LNCAP (cell line): ENCODE measurements around the gene POMGNT1.

ENCODE experiments used
- TF ChIP-seq, protein P1 (sequence below): fragments of 450-650 bp; IDR thresholded peaks from 2 replicates; pipeline ENCODE4 v1.5.1; 2017; ENCODE audit warnings: mild to moderate bottlenecking

POMGNT1 gene

DNA sequence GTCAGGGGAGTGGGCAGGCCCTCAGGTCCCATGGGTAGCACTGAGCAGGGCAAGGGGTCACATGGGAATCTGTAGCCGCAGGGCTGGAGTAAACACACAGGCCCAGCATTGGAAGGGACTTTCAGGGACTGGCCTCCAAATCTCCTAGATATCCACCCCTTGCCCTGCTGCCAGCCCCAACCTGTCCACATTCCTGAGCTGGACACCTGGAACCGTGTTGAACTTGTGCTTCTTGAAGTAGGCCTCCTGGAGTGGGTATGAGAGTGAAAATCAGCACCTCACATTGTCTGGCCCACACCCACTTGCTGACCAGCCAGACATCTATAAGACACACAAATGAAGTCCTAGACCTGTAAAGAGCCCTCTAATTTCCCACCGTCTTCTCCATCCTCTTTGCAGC lies 7.7 kb downstream of the POMGNT1 start:
- TF ChIP-seq, protein P1, sequence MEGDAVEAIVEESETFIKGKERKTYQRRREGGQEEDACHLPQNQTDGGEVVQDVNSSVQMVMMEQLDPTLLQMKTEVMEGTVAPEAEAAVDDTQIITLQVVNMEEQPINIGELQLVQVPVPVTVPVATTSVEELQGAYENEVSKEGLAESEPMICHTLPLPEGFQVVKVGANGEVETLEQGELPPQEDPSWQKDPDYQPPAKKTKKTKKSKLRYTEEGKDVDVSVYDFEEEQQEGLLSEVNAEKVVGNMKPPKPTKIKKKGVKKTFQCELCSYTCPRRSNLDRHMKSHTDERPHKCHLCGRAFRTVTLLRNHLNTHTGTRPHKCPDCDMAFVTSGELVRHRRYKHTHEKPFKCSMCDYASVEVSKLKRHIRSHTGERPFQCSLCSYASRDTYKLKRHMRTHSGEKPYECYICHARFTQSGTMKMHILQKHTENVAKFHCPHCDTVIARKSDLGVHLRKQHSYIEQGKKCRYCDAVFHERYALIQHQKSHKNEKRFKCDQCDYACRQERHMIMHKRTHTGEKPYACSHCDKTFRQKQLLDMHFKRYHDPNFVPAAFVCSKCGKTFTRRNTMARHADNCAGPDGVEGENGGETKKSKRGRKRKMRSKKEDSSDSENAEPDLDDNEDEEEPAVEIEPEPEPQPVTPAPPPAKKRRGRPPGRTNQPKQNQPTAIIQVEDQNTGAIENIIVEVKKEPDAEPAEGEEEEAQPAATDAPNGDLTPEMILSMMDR: no peak

DNA sequence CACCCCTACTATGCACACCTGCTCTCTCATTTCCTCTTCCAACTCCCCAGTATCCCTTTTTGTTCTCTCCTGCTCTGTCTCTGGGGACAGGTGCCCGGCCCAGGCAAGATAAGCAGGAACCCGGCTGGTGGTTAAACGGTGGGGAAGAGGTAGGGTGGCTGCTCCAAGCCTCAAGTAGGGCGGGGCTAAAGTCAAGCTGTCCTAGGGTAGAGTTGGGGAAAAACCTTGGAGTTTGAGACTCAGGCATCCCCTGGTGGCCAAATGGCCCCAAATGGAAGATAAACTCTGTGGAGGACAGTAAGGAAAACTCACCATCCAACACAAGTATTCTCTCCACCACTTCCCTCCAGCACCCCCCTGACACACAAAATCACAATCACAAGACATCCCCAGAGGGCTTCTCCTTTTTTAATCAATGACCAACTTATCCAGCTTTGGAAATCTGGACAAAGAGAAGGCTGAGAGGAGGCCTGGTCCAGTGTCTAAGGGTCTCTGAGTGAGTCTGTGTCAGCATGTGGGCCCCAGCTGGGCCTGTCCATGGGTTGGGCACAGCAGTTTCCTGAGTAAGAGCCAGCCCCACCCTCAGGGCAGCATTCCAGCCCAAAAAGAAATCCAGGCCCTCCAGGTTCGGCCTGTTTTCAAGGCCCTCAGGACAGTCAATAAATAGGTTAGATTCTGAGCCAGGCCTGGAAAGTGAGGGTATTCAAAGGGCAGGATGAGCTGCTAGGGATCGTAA lies 9.8 kb downstream of the POMGNT1 start:
- TF ChIP-seq, protein P1: no peak

DNA sequence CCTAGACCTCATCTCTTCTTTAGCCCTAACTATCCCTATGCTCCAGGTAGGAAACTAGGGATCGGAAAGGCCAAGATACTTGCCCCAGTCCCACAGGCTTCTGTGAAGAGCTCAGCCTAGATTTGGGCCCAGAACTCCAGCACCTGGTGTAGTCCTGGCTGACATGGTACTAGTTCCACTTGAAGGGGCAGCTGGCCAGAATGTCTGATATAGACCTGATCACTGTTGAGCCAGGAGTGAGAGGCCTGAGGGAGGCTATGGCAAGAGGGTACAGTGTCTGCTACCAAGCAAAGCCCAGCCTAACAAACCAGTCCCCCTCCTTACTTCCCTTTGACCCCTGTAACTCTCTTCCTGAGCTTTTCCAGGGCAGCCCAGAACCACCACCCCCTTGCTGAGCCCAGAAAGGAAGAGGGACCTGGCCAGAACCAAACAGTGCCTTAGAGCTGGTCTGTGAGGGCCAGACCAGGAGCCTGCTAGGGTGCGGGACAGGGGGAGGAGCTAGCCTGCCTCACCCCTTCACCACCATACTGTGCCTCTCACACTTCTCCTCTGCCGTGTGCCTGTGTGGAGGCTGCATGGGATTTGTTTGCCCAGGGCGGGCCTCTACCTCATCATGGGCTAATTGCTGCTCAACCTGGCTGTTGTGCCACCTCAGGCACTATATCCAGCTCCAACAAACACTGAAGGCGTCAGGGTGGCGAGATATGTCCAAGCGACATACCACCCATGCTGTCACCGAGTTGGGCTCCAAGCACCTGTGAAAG lies 10.9 kb downstream of the POMGNT1 start:
- TF ChIP-seq, protein P1: no peak

DNA sequence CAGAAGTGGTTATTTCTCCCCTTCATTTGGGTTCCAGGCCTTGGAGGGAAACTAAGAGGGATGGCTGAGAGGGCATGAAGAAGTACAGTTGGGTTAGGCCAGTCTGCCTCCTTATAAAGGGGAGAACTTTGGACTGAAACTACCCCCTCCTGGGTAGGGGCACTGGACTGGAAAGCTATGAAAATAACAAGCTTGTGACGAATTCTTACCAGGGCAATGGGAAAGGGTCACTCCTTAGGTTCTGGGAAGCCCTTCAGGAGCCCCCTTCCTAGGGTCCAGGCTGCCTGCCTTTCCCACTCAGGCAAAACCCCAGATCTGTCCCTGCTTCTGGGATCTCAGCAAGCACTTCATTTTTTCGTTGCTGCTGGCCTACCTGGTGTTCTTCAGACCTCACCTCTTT lies 12.2 kb downstream of the POMGNT1 start:
- TF ChIP-seq, protein P1: no peak

DNA sequence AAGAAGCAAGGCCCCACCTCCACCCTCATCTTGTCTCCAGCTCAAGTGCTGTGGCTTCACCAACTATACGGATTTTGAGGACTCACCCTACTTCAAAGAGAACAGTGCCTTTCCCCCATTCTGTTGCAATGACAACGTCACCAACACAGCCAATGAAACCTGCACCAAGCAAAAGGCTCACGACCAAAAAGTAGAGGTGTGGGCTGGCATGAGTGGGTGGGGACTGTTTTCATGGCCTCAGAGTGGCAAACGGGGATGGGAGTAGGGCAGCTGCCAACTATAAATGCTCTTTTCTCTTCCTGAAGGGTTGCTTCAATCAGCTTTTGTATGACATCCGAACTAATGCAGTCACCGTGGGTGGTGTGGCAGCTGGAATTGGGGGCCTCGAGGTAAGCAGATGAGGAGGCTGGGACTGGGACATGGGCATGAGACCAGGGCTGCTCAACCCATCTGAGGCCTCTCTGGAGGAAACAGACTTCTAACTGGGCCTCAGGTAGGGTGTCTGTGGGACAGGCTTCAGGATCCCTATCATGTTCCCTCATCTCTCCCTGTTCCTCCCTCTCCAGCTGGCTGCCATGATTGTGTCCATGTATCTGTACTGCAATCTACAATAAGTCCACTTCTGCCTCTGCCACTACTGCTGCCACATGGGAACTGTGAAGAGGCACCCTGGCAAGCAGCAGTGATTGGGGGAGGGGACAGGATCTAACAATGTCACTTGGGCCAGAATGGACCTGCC lies 13.1 kb downstream of the POMGNT1 start:
- TF ChIP-seq, protein P1: no peak

DNA sequence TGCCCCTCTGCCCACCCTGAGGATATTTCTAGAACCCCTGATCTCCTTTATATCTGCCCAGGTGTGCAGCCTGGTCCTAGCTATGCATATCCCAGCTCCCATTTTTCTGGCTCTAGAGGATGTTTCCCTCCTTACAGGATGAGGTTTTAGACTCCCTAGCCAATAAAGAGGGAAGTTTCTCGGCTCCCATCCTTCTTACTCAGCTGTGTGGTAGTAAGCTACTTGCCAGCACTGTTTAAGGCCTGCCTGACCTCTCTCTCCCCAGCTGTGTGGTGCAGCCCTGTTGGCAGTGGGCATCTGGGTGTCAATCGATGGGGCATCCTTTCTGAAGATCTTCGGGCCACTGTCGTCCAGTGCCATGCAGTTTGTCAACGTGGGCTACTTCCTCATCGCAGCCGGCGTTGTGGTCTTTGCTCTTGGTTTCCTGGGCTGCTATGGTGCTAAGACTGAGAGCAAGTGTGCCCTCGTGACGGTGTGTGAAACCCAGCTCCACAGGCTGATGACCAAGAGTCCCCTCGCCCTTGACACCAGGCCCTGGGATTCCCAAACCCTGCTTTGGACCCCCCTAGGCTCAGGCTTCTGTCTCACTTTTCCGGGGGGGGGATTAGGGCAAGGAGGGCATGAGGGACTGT lies 14.2 kb downstream of the POMGNT1 start:
- TF ChIP-seq, protein P1: no peak
